OCI-M2 (cell line): Measurements from ENCODE around the gene COL4A2.
"Not testable (repeated sequence)": the region's sequence is repeated elsewhere in the genome, so short reads cannot be mapped to it uniquely, and the experiment has no call there.

ENCODE experiments used
- DNase-seq: peaks from one replicate; lab custom pipeline; 2025; ENCODE audit not compliant: unreplicated experiment; lab: John Stamatoyannopoulos, UW

Gene COL4A2

GRCh38 chr13:110374431-110375370 is 67.6 kb downstream of the COL4A2 start:
- DNase-seq = no peak

GRCh38 chr13:110376120-110376519 is 69.0 kb downstream of the COL4A2 start:
- DNase-seq = no peak

- no peak for DNase-seq
Observed at GRCh38 chr13:110377178-110377825, 70.2 kb downstream of the COL4A2 start.

GRCh38 chr13:110377826-110378201 is 70.7 kb downstream of the COL4A2 start:
- no peak for DNase-seq

- DNase-seq = no peak
Observed at GRCh38 chr13:110379358-110379757, 72.3 kb downstream of the COL4A2 start.

GRCh38 chr13:110379905-110380341 is 72.8 kb downstream of the COL4A2 start:
- no peak for DNase-seq

- no peak for DNase-seq
Observed at GRCh38 chr13:110380359-110381028, 73.4 kb downstream of the COL4A2 start.

GRCh38 chr13:110381029-110381360 is 73.9 kb downstream of the COL4A2 start:
- no peak for DNase-seq

- no peak for DNase-seq
Observed at GRCh38 chr13:110382229-110382628, 75.1 kb downstream of the COL4A2 start.

GRCh38 chr13:110382830-110383229 is 75.7 kb downstream of the COL4A2 start:
- DNase-seq = no peak

GRCh38 chr13:110387451-110388107 is 80.5 kb downstream of the COL4A2 start:
- DNase-seq = no peak

GRCh38 chr13:110388108-110388943 is 81.2 kb downstream of the COL4A2 start:
- DNase-seq = no peak

GRCh38 chr13:110390567-110390966 is 83.5 kb downstream of the COL4A2 start:
- DNase-seq = no peak

GRCh38 chr13:110391273-110391672 is 84.2 kb downstream of the COL4A2 start:
- no peak for DNase-seq

- DNase-seq = no peak
Observed at GRCh38 chr13:110392510-110393240, 85.6 kb downstream of the COL4A2 start.

- no peak for DNase-seq
Observed at GRCh38 chr13:110393761-110394160, 86.7 kb downstream of the COL4A2 start.

- no peak for DNase-seq
Observed at GRCh38 chr13:110394371-110394841, 87.3 kb downstream of the COL4A2 start.

GRCh38 chr13:110395616-110396015 is 88.5 kb downstream of the COL4A2 start:
- not testable (repeated sequence) for DNase-seq

- no peak for DNase-seq
Observed at GRCh38 chr13:110396476-110396875, 89.4 kb downstream of the COL4A2 start.
